Measurements from ENCODE around the gene MRAP.
A peak's percentile ranks its signal among the peaks of the same experiment; 100 is the strongest.

MRAP gene

DNA sequence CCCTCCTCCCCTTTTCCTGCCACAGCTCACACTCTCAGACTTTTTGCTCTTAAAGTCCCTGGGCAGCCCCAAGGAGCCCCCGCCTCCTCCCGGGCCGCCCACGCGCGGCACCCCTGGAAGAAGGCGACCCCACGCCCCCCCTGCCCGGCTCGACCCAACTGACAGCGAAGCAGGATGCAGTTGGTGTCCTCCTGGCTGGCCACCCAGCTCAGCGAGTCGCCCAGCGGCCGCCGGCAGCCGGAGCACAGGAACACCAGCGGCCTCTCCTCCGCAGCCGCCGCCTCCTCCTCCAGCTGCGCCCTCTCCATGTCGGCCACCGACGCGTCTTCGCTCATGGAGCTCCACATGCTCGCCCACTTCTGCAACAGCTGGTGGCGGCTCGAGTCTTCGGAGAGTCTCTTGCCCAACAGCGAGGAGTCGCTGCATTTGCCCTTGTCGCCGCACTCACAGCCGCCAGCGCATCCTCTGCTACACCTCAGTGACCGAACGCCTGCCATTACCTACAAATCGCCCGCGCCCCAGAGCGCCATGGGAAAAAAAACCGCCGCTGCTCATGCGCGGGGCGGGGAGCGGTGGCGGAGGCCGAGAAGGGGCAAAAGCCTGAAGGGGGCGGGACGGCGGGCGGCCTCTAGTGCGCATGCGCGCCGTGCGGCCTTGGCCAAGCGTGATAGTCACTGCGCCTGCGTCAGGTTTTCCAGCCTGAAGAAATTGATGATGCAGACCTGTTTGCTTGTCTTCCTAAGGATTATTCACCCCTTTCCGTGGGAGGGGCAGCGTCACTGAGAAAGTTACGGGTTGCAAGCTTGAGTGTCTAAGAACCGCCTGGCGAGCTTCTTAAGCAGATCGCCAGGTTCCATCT, 19.9 kb upstream of the MRAP start, which contains the start of gene MIS18A:
Gene MIS18A, minus strand, starts transcription at position 532 of the 859 bp plus-strand sequence. Its CDS starts 35 bp downstream, at position 497.
- 0 out of 2 replicates have a peak, but pooled peaks have one; percentile 26 for TF ChIP-seq ZFX (IDR thresholded peaks at IDR 0.05)
- TF ChIP-seq, protein P1, sequence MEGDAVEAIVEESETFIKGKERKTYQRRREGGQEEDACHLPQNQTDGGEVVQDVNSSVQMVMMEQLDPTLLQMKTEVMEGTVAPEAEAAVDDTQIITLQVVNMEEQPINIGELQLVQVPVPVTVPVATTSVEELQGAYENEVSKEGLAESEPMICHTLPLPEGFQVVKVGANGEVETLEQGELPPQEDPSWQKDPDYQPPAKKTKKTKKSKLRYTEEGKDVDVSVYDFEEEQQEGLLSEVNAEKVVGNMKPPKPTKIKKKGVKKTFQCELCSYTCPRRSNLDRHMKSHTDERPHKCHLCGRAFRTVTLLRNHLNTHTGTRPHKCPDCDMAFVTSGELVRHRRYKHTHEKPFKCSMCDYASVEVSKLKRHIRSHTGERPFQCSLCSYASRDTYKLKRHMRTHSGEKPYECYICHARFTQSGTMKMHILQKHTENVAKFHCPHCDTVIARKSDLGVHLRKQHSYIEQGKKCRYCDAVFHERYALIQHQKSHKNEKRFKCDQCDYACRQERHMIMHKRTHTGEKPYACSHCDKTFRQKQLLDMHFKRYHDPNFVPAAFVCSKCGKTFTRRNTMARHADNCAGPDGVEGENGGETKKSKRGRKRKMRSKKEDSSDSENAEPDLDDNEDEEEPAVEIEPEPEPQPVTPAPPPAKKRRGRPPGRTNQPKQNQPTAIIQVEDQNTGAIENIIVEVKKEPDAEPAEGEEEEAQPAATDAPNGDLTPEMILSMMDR (conservative IDR thresholded peaks at IDR 0.05) = no peak
- peak within 1 kb of the TSS; percentile 86 for H3K27ac ChIP-seq

GRCh38 chr21:32279377-32279680, 19.3 kb upstream of the MRAP start:
- TF ChIP-seq, protein P1 (conservative IDR thresholded peaks at IDR 0.05) = no peak
- TF ChIP-seq ZFX (IDR thresholded peaks at IDR 0.05) = no peak
- H3K27ac ChIP-seq = peak overlapping the region; percentile 86

GRCh38 chr21:32281531-32281930, 17.1 kb upstream of the MRAP start:
- TF ChIP-seq ZFX (IDR thresholded peaks at IDR 0.05) = no peak
- TF ChIP-seq, protein P1 (conservative IDR thresholded peaks at IDR 0.05) = no peak
- no peak overlapping the region for H3K27ac ChIP-seq

DNA sequence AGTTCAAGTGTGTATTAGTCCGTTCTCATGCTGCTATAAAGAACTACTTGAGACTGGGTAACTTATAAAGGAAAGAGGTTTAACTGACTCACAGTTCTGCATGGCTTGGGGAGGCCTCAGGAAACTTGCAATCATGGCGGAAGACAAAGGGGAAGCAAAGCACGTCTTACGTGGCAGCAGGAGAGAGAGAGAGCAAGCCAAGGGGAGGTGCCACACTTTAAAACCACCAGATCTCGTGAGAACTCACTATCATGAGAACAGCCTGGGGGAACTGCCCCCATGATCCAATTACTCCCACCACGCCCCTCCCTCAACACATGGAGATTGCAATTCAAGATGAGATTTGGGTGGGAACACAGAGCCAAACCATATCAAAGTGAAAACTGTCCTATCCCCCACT, 15.7 kb upstream of the MRAP start:
- TF ChIP-seq, protein P1 (conservative IDR thresholded peaks at IDR 0.05) = no peak
- no peak for TF ChIP-seq ZFX (IDR thresholded peaks at IDR 0.05)
- no peak overlapping the region for H3K27ac ChIP-seq

DNA sequence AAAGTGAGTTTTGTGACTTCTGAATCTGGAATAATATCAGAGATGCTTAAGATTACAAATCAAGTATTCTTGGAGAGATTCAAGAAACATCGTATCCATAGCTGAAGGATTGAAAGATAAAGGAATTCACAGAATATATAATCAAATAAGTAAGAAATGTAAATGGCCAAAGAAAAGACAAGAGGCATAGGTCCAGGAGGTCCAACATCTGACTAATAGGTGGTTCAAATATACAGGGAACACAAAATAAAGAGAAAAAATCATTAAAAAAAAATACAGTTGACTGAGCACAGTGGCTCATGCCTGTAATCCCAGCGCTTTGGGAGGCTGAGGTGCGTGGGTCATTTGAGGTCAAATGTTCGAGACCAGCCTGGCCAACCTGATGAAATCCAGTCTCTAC, 13.2 kb upstream of the MRAP start:
- TF ChIP-seq, protein P1 (conservative IDR thresholded peaks at IDR 0.05) = no peak
- no peak for TF ChIP-seq ZFX (IDR thresholded peaks at IDR 0.05)
- H3K27ac ChIP-seq = no peak overlapping the region

- H3K27ac ChIP-seq = no peak overlapping the region
- TF ChIP-seq, protein P1 (conservative IDR thresholded peaks at IDR 0.05) = no peak
- no peak for TF ChIP-seq ZFX (IDR thresholded peaks at IDR 0.05)
Observed at GRCh38 chr21:32297449-32297848, 1.2 kb upstream of the MRAP start.

DNA sequence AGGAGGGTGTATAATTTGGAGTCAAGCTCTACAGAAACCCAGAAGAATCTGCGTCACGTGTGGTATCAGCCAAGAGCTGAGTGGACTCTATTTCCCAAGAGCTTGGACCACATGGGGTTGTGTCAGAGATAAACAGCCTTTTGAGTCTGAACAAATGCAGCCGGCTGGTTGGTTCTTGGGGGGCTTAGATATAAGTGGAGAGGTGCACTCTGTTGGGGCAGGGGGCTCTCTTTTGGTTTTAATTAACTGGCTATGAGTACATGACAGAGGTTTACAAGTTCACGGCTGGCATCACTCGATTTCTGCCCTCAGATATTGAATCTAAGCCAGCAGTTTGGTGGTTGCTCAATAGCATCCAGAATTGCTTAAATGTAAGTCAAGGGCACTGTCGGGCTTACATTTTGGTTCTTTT, 501 bp upstream of the MRAP start:
- H3K27ac ChIP-seq = no peak overlapping the region
- TF ChIP-seq ZFX (IDR thresholded peaks at IDR 0.05) = no peak
- TF ChIP-seq, protein P1 (conservative IDR thresholded peaks at IDR 0.05) = no peak
